VCaP (cell line): Measurements from ENCODE around the gene IER3IP1.

Experiments
- H3K27ac ChIP-seq: fragments of 450-650 bp; 2 replicates; pipeline ENCODE4 v1.5.1; 2017
- CTCF ChIP-seq: fragments of 450-650 bp; conservative IDR thresholded peaks from 2 replicates; pipeline ENCODE4 v1.5.1; 2017; ENCODE audit warnings: mild to moderate bottlenecking, moderate library complexity

IER3IP1 gene

GRCh38 chr18:47175898-47176575 lies at the start of gene IER3IP1:
Gene IER3IP1 (minus strand): TSS chr18:47176364. CDS start chr18:47176277, 87 bp downstream.
- peak; percentile 22 for TF ChIP-seq CTCF
- H3K27ac ChIP-seq, result peak within 1 kb of the TSS; percentile 86

- no peak overlapping the region for H3K27ac ChIP-seq
- TF ChIP-seq CTCF, result peak; percentile 87
Observed at GRCh38 chr18:47215554-47216138, 39.5 kb upstream of the IER3IP1 start.

- no peak overlapping the region for H3K27ac ChIP-seq
- TF ChIP-seq CTCF, result no peak
Observed at GRCh38 chr18:47209171-47209570, 33.0 kb upstream of the IER3IP1 start.

GRCh38 chr18:47206945-47207637 lies 30.9 kb upstream of the IER3IP1 start:
- TF ChIP-seq CTCF, result no peak
- H3K27ac ChIP-seq, result no peak overlapping the region

- no peak overlapping the region for H3K27ac ChIP-seq
- TF ChIP-seq CTCF, result peak; percentile 93
Observed at GRCh38 chr18:47204908-47205522, 28.9 kb upstream of the IER3IP1 start.

GRCh38 chr18:47203626-47204464 lies 27.7 kb upstream of the IER3IP1 start:
- no peak overlapping the region for H3K27ac ChIP-seq

GRCh38 chr18:47195961-47196360 lies 19.8 kb upstream of the IER3IP1 start:
- peak overlapping the region; percentile 18; the same call in 1 of the 2 replicates for H3K27ac ChIP-seq

More at GRCh38 chr18:47203626-47204464, 27.7 kb upstream of the IER3IP1 start:
- no peak for TF ChIP-seq CTCF
